Gastroesophageal sphincter (tissue), 3 donors: ENCODE measurements around the gene MCM9.

Experiments
- CTCF ChIP-seq, 4 experiments: fragments of 200-600 bp in 2 of 4; fragments of 450-650 bp in 2 of 4; sonication (generic) in 1 of 4; IDR thresholded peaks; one replicate each; pipeline ENCODE4 v1.5.1; 2017 to 2019; ENCODE audit warnings: antibody characterized with exemption in 4 of 4, mild to moderate bottlenecking in 2 of 4, moderate library complexity in 2 of 4
- EP300 ChIP-seq: sonication (generic); formaldehyde crosslinking; IDR thresholded peaks from one replicate; pipeline ENCODE4 v1.6.1; 2017; ENCODE audit warnings: antibody characterized with exemption, mild to moderate bottlenecking
- POLR2A ChIP-seq, 2 donors: fragments of 450-650 bp; IDR thresholded peaks; one replicate each; pipeline ENCODE4 v1.6.1; 2017; ENCODE audit warnings: antibody characterized with exemption in 2 of 2, mild to moderate bottlenecking in 2 of 2, moderate library complexity in 1 of 2
- POLR2AphosphoS5 ChIP-seq: sonication (generic); formaldehyde crosslinking; IDR thresholded peaks from one replicate; pipeline ENCODE4 v1.6.1; 2017; ENCODE audit warnings: antibody characterized with exemption

GRCh38 chr6:118970866-118971265 lies 35.9 kb upstream of the MCM9 start:
- TF ChIP-seq CTCF (IDR thresholded peaks at IDR 0.05) (no peak), POLR2A (IDR thresholded peaks at IDR 0.05) (no peak), POLR2AphosphoS5 (no peak), EP300 (no peak)
